Measurements from ENCODE around the gene MAML3.

- TF ChIP-seq CTCF (IDR thresholded peaks at IDR 0.05): no peak
- no peak for TF ChIP-seq EP300 (IDR thresholded peaks at IDR 0.05; ENCODE audit: low read depth)
These were observed 126.9 kb downstream of the MAML3 start for GRCh38 chr4:140027101-140027500.

All from transverse colon (tissue), 3 donors.